MCF 10A (cell line): ENCODE measurements around the gene SLC35G2. TPM values are rescaled to one million over a fixed set of nuclear protein-coding genes. Genes with fewer than 3 reads are reported as not detected.

Source experiments
- BruUV-seq: library from RNA; stranded (reverse); fragments of 400-500 nt; replicated peaks from 2 replicates; lab custom pipeline; 2021; lab: Mats Ljungman, UMichigan
- CTCF ChIA-PET: fragments of 300-600 bp; sonication (Branson Sonifier 250); formaldehyde crosslinking; extraction: SDS; loops from one replicate; lab custom pipeline; 2021; ENCODE audit warnings: antibody characterized with exemption, inconsistent platforms; lab: Yijun Ruan, JAX
- POLR2A ChIA-PET: fragments of 300-600, 350-650 bp; sonication (Branson Sonifier 250); formaldehyde crosslinking; extraction: SDS; loops from one replicate; lab custom pipeline; 2020; ENCODE audit warnings: antibody characterized with exemption, inconsistent platforms; lab: Yijun Ruan, JAX
- DNase-seq: peaks from one replicate; pipeline ENCODE4 v3.0.0-alpha.2; 2018; ENCODE audit not compliant: unreplicated experiment
- H3K27ac Mint-ChIP-seq: one replicate; pipeline ENCODE4 v1.8.0; 2022; ENCODE audit warnings: mild to moderate bottlenecking, low read depth, mixed read lengths; ENCODE audit not compliant: unreplicated experiment
- H3K27me3 Mint-ChIP-seq: one replicate; pipeline ENCODE4 v1.8.0; 2022; ENCODE audit warnings: mixed read lengths; ENCODE audit not compliant: insufficient read depth, unreplicated experiment
- H3K36me3 Mint-ChIP-seq: one replicate; pipeline ENCODE4 v1.8.0; 2022; ENCODE audit warnings: mild to moderate bottlenecking, moderate library complexity, mixed read lengths; ENCODE audit not compliant: insufficient read depth, unreplicated experiment
- H3K4me1 Mint-ChIP-seq: one replicate; pipeline ENCODE4 v1.8.0; 2022; ENCODE audit warnings: mixed read lengths; ENCODE audit not compliant: insufficient read depth, unreplicated experiment
- H3K4me3 Mint-ChIP-seq: one replicate; pipeline ENCODE4 v1.8.0; 2022; ENCODE audit warnings: mild to moderate bottlenecking, moderate library complexity, mixed read lengths; ENCODE audit not compliant: unreplicated experiment
- H3K9me3 Mint-ChIP-seq: one replicate; pipeline ENCODE4 v1.8.0; 2022; ENCODE audit warnings: mixed read lengths; ENCODE audit not compliant: unreplicated experiment
- intact Hi-C: fragments of 100-400 bp; cut with micrococcal nuclease; formaldehyde crosslinking; loops from 2 replicates; pipeline ENCODE4 v1.14.1; 2022
- total RNA-seq: library from RNA; stranded (reverse); gene quantifications from 2 replicates; pipeline ENCODE4 v1.2.3, GENCODE V29; 2022
- TF ChIP-seq, protein P1 (sequence below): fragments of 200-600 bp; IDR thresholded peaks from one replicate; pipeline ENCODE4 v1.8.0; 2022; ENCODE audit warnings: antibody characterized with exemption, mild to moderate bottlenecking; ENCODE audit not compliant: unreplicated experiment

Gene SLC35G2
- total RNA-seq, 1 experiment from 2014 or later, result 7.6 TPM

- peak overlapping the region; percentile 94 for H3K27ac Mint-ChIP-seq
- BruUV-seq, result no TSS peak
- H3K4me3 Mint-ChIP-seq, result peak overlapping the region; percentile 84
- no peaks in the 10 kb centered on the region for H3K27me3 Mint-ChIP-seq
- POLR2A ChIA-PET, result interaction anchor here (0.7 to 1.8 kb wide), 6 partner anchors 33 to 902 kb away, joined by 3 to 7 read pairs (median 3); partner anchors contain the start of genes NCK1 and STAG1
- TF ChIP-seq, protein P1, sequence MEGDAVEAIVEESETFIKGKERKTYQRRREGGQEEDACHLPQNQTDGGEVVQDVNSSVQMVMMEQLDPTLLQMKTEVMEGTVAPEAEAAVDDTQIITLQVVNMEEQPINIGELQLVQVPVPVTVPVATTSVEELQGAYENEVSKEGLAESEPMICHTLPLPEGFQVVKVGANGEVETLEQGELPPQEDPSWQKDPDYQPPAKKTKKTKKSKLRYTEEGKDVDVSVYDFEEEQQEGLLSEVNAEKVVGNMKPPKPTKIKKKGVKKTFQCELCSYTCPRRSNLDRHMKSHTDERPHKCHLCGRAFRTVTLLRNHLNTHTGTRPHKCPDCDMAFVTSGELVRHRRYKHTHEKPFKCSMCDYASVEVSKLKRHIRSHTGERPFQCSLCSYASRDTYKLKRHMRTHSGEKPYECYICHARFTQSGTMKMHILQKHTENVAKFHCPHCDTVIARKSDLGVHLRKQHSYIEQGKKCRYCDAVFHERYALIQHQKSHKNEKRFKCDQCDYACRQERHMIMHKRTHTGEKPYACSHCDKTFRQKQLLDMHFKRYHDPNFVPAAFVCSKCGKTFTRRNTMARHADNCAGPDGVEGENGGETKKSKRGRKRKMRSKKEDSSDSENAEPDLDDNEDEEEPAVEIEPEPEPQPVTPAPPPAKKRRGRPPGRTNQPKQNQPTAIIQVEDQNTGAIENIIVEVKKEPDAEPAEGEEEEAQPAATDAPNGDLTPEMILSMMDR, result no peak
- intact Hi-C loops, result loop anchor here (5.0 kb wide), 1 partner anchor 192 kb away; no protein-coding TSS in a partner anchor
- DNase-seq, result peak; percentile 78
- peaks cover 16% of the 10 kb centered on the region for H3K4me1 Mint-ChIP-seq
- H3K36me3 Mint-ChIP-seq, result no peaks in the 10 kb centered on the region
- peaks cover 14% of the 10 kb centered on the region for H3K9me3 Mint-ChIP-seq
- CTCF ChIA-PET, result interaction anchor here (1.5 kb wide), 1 partner anchor 67 kb away, joined by 6 read pairs; the partner anchor contains the start of gene STAG1
Observed at GRCh38 chr3:136819731-136820679, 1.1 kb downstream of the SLC35G2 start.

GRCh38 chr3:136831461-136831860, 12.5 kb downstream of the SLC35G2 start:
- H3K27ac Mint-ChIP-seq, result no peak overlapping the region
- no TSS peak for BruUV-seq
- ChIA-PET POLR2A (interaction anchor here (0.6 to 1.7 kb wide), 2 partner anchors 9 to 581 kb away, joined by 3 to 4 read pairs; partner anchors contain the start of gene PCCB), CTCF (interaction anchor here (0.6 to 1.0 kb wide), 3 partner anchors 13 to 635 kb away, joined by 3 to 6 read pairs (median 5); no protein-coding TSS in a partner anchor)
- peaks cover 18% of the 10 kb centered on the region for H3K4me1 Mint-ChIP-seq
- peaks cover 16% of the 10 kb centered on the region for H3K36me3 Mint-ChIP-seq
- H3K9me3 Mint-ChIP-seq, result no peaks in the 10 kb centered on the region
- intact Hi-C loops, result no loop called here
- no peaks in the 10 kb centered on the region for H3K27me3 Mint-ChIP-seq
- no peak overlapping the region for H3K4me3 Mint-ChIP-seq
- TF ChIP-seq, protein P1, result no peak
- no peak for DNase-seq

- TF ChIP-seq, protein P1, result no peak
- CTCF ChIA-PET, result interaction anchor here (1.4 kb wide), 1 partner anchor 178 kb away, joined by 3 read pairs; no protein-coding TSS in a partner anchor
- no peak overlapping the region for H3K4me3 Mint-ChIP-seq
- no peaks in the 10 kb centered on the region for H3K9me3 Mint-ChIP-seq
- H3K4me1 Mint-ChIP-seq, result peaks cover 38% of the 10 kb centered on the region
- POLR2A ChIA-PET, result interaction anchor here (0.9 kb wide), 2 partner anchors 17 to 27 kb away, joined by 3 to 4 read pairs; partner anchors contain the start of genes NCK1 and SLC35G2
- BruUV-seq, result no TSS peak
- intact Hi-C loops, result no loop called here
- no peaks in the 10 kb centered on the region for H3K36me3 Mint-ChIP-seq
- no peak for DNase-seq
- H3K27ac Mint-ChIP-seq, result no peak overlapping the region
- no peaks in the 10 kb centered on the region for H3K27me3 Mint-ChIP-seq
Observed at GRCh38 chr3:136835089-136835812, 16.3 kb downstream of the SLC35G2 start.
